SHP77 (cell line): ENCODE results near the gene FYB1.
"Not testable (repeated sequence)": the region's sequence is repeated elsewhere in the genome, so short reads cannot be mapped to it uniquely, and the experiment has no call there.

Experiments
- DNase-seq, 2 experiments: peaks; one replicate each; lab custom pipeline; 2025; lab: John Stamatoyannopoulos, UW

FYB1 gene

GRCh38 chr5:39187831-39188731, 31.3 kb downstream of the FYB1 start:
- no peak for DNase-seq

GRCh38 chr5:39186722-39187539, 32.4 kb downstream of the FYB1 start:
- no peak for DNase-seq

- no peak for DNase-seq
Observed at GRCh38 chr5:39186289-39186688, 33.1 kb downstream of the FYB1 start.

- DNase-seq: no peak
Observed at GRCh38 chr5:39185761-39186160, 33.6 kb downstream of the FYB1 start.

- DNase-seq: not testable (repeated sequence)
Observed at GRCh38 chr5:39179561-39179960, 39.8 kb downstream of the FYB1 start.

- no peak for DNase-seq
Observed at GRCh38 chr5:39178861-39179260, 40.5 kb downstream of the FYB1 start.

GRCh38 chr5:39178171-39178570, 41.2 kb downstream of the FYB1 start:
- DNase-seq: no peak

GRCh38 chr5:39177631-39177964, 41.8 kb downstream of the FYB1 start:
- no peak for DNase-seq

GRCh38 chr5:39176759-39177630, 42.4 kb downstream of the FYB1 start:
- DNase-seq: no peak

- no peak for DNase-seq
Observed at GRCh38 chr5:39175273-39175955, 43.9 kb downstream of the FYB1 start.

- DNase-seq: no peak
Observed at GRCh38 chr5:39173069-39173468, 46.3 kb downstream of the FYB1 start.

GRCh38 chr5:39172593-39172992, 46.8 kb downstream of the FYB1 start:
- DNase-seq: no peak

GRCh38 chr5:39171647-39172046, 47.7 kb downstream of the FYB1 start:
- no peak for DNase-seq

- no peak for DNase-seq
Observed at GRCh38 chr5:39169081-39169480, 50.3 kb downstream of the FYB1 start.

GRCh38 chr5:39167972-39168342, 51.4 kb downstream of the FYB1 start:
- no peak for DNase-seq

GRCh38 chr5:39167141-39167971, 52.0 kb downstream of the FYB1 start:
- DNase-seq: no peak

- DNase-seq: no peak
Observed at GRCh38 chr5:39164529-39165402, 54.6 kb downstream of the FYB1 start.

GRCh38 chr5:39164016-39164415, 55.3 kb downstream of the FYB1 start:
- DNase-seq: peak; percentile 3 to 4

- DNase-seq: no peak
Observed at GRCh38 chr5:39161578-39161977, 57.8 kb downstream of the FYB1 start.
